Stimulated activated CD4-positive, alpha-beta T cell treated with anti-CD3 and anti-CD28 coated beads, Interleukin-4, amount 100 ng/mL, for 48 hours (primary cell): ENCODE results near the gene CCL4L2.
"Not testable (repeated sequence)": the region's sequence is repeated elsewhere in the genome, so short reads cannot be mapped to it uniquely, and the experiment has no call there.

Source experiments
- DNase-seq, 2 donors: peaks; one replicate each; pipeline ENCODE4 v3.0.0-alpha.2; 2020; ENCODE audit warnings: low read depth in 2 of 2

CCL4L2 gene

GRCh38 chr17:36210439-36211211, at the start of gene CCL4L2:
TSS of gene CCL4L2 (plus strand) at chr17:36211063.
- not testable (repeated sequence) for DNase-seq

GRCh38 chr17:36168836-36169235, 42.0 kb upstream of the CCL4L2 start:
- not testable (repeated sequence) for DNase-seq

- DNase-seq, result not testable (repeated sequence)
Measured at GRCh38 chr17:36176536-36176935, 34.3 kb upstream of the CCL4L2 start, which contains the start of gene TBC1D3B. TSS of gene TBC1D3B (minus strand) at chr17:36176636. CDS start at chr17:36175050, 1,586 bp downstream.

- not testable (repeated sequence) for DNase-seq
Measured at GRCh38 chr17:36181446-36182175, 29.3 kb upstream of the CCL4L2 start.

- no peak for DNase-seq
Measured at GRCh38 chr17:36182176-36183000, 28.5 kb upstream of the CCL4L2 start.

GRCh38 chr17:36183001-36183971, 27.6 kb upstream of the CCL4L2 start:
- no peak for DNase-seq

GRCh38 chr17:36184023-36184765, 26.7 kb upstream of the CCL4L2 start:
- no peak for DNase-seq

- no peak for DNase-seq
Measured at GRCh38 chr17:36185416-36185815, 25.4 kb upstream of the CCL4L2 start.

GRCh38 chr17:36186810-36187763, 23.8 kb upstream of the CCL4L2 start:
- DNase-seq, result not testable (repeated sequence)

- not testable (repeated sequence) for DNase-seq
Measured at GRCh38 chr17:36187943-36188665, 22.8 kb upstream of the CCL4L2 start.

- DNase-seq, result no peak
Measured at GRCh38 chr17:36188891-36189306, 22.0 kb upstream of the CCL4L2 start.

GRCh38 chr17:36189993-36190392, 20.9 kb upstream of the CCL4L2 start:
- DNase-seq, result not testable (repeated sequence)

GRCh38 chr17:36190549-36191330, 20.1 kb upstream of the CCL4L2 start:
- DNase-seq, result not testable (repeated sequence)

GRCh38 chr17:36193216-36193775, 17.6 kb upstream of the CCL4L2 start:
- no peak for DNase-seq

GRCh38 chr17:36194147-36194831, 16.6 kb upstream of the CCL4L2 start:
- not testable (repeated sequence) for DNase-seq

- DNase-seq, result not testable (repeated sequence)
Measured at GRCh38 chr17:36194832-36195433, 15.9 kb upstream of the CCL4L2 start.
